ENCODE data around the gene CSRP2. TPM values are rescaled to one million over a fixed set of nuclear protein-coding genes. Genes with fewer than 3 reads are reported as not detected.

The CSRP2 gene
- total RNA-seq, 1 experiment from 2014 or later = 46.6 TPM

GRCh38 chr12:76891609-76892008 is 12.8 kb upstream of the CSRP2 start:
- Histone ChIP-seq H3K36me3 (ENCODE audit: insufficient read depth, low read length, poor library complexity, severe bottlenecking) (no peaks in the 10 kb centered on the region), H3K27ac (ENCODE audit: low read depth, low read length, poor library complexity, severe bottlenecking) (no peak overlapping the region), H3K4me1 (ENCODE audit: insufficient read depth, low read length, poor library complexity, severe bottlenecking) (peaks cover 30% of the 10 kb centered on the region), H3K4me3 (ENCODE audit: low read depth, low read length, poor library complexity, severe bottlenecking) (no peak overlapping the region), H3K9me3 (ENCODE audit: low read depth, low read length, poor library complexity, severe bottlenecking) (peaks cover 9% of the 10 kb centered on the region), H3K27me3 (replicated peaks; ENCODE audit: insufficient read depth, low read depth, low read length, poor library complexity) (no peaks in the 10 kb centered on the region)
- intact Hi-C loops (cut with micrococcal nuclease; ENCODE audit: unreplicated experiment) = no loop called here
- ChIA-PET CTCF (no interaction called here), POLR2A (ENCODE audit: low non-redundant PET) (no interaction called here)
- TF ChIP-seq CTCF (conservative IDR thresholded peaks at IDR 0.05; ENCODE audit: low read depth, low read length) = no peak
- TF ChIP-seq EZH2 (IDR thresholded peaks at IDR 0.05; ENCODE audit: borderline replicate concordance, low read depth, low read length, poor library complexity, severe bottlenecking) = no peak
- DNase-seq (ENCODE audit: low spot score) = no peak
- no TSS peak for BruUV-seq (replicated peaks)

- TF ChIP-seq CTCF (conservative IDR thresholded peaks at IDR 0.05; ENCODE audit: low read depth, low read length) (no peak), EZH2 (IDR thresholded peaks at IDR 0.05; ENCODE audit: borderline replicate concordance, low read depth, low read length, poor library complexity, severe bottlenecking) (no peak)
- intact Hi-C loops (cut with micrococcal nuclease; ENCODE audit: unreplicated experiment) = no loop called here
- ChIA-PET POLR2A (ENCODE audit: low non-redundant PET) (no interaction called here), CTCF (no interaction called here)
- Histone ChIP-seq H3K27ac (ENCODE audit: low read depth, low read length, poor library complexity, severe bottlenecking) (no peak overlapping the region), H3K9me3 (ENCODE audit: low read depth, low read length, poor library complexity, severe bottlenecking) (peaks cover 9% of the 10 kb centered on the region), H3K4me1 (ENCODE audit: insufficient read depth, low read length, poor library complexity, severe bottlenecking) (peaks cover 30% of the 10 kb centered on the region), H3K27me3 (replicated peaks; ENCODE audit: insufficient read depth, low read depth, low read length, poor library complexity) (no peaks in the 10 kb centered on the region), H3K4me3 (ENCODE audit: low read depth, low read length, poor library complexity, severe bottlenecking) (no peak overlapping the region), H3K36me3 (ENCODE audit: insufficient read depth, low read length, poor library complexity, severe bottlenecking) (no peaks in the 10 kb centered on the region)
- DNase-seq (ENCODE audit: low spot score) = peak; percentile 72
- no TSS peak for BruUV-seq (replicated peaks)
These were observed 11.6 kb upstream of the CSRP2 start for GRCh38 chr12:76890151-76891143.

- DNase-seq (ENCODE audit: low spot score) = no peak
- peaks cover under 1% of the 10 kb centered on the region for H3K9me3 ChIP-seq (ENCODE audit: low read depth, low read length, poor library complexity, severe bottlenecking)
- CTCF ChIA-PET = no interaction called here
- POLR2A ChIA-PET (ENCODE audit: low non-redundant PET) = no interaction called here
- no peak overlapping the region for H3K4me3 ChIP-seq (ENCODE audit: low read depth, low read length, poor library complexity, severe bottlenecking)
- TF ChIP-seq CTCF (conservative IDR thresholded peaks at IDR 0.05; ENCODE audit: low read depth, low read length) (no peak), EZH2 (IDR thresholded peaks at IDR 0.05; ENCODE audit: borderline replicate concordance, low read depth, low read length, poor library complexity, severe bottlenecking) (no peak)
- no TSS peak for BruUV-seq (replicated peaks)
- no peaks in the 10 kb centered on the region for H3K27me3 ChIP-seq (replicated peaks; ENCODE audit: insufficient read depth, low read depth, low read length, poor library complexity)
- H3K36me3 ChIP-seq (ENCODE audit: insufficient read depth, low read length, poor library complexity, severe bottlenecking) = no peaks in the 10 kb centered on the region
- intact Hi-C loops (cut with micrococcal nuclease; ENCODE audit: unreplicated experiment) = no loop called here
- H3K27ac ChIP-seq (ENCODE audit: low read depth, low read length, poor library complexity, severe bottlenecking) = no peak overlapping the region
- peaks cover 30% of the 10 kb centered on the region for H3K4me1 ChIP-seq (ENCODE audit: insufficient read depth, low read length, poor library complexity, severe bottlenecking)
These were observed 10.0 kb upstream of the CSRP2 start for GRCh38 chr12:76888775-76889174.

Measured in A673 (cell line).